Pons (tissue), 1 donor: ENCODE results near the gene CYP27B1.
A peak's percentile ranks its signal among the peaks of the same experiment; 100 is the strongest.
"Not testable (repeated sequence)": the region's sequence is repeated elsewhere in the genome, so short reads cannot be mapped to it uniquely, and the experiment has no call there.

ENCODE experiments used
- DNase-seq: peaks from one replicate; pipeline ENCODE4 v3.0.0-alpha.2; 2016; ENCODE audit warnings: low spot score

The CYP27B1 gene

DNA sequence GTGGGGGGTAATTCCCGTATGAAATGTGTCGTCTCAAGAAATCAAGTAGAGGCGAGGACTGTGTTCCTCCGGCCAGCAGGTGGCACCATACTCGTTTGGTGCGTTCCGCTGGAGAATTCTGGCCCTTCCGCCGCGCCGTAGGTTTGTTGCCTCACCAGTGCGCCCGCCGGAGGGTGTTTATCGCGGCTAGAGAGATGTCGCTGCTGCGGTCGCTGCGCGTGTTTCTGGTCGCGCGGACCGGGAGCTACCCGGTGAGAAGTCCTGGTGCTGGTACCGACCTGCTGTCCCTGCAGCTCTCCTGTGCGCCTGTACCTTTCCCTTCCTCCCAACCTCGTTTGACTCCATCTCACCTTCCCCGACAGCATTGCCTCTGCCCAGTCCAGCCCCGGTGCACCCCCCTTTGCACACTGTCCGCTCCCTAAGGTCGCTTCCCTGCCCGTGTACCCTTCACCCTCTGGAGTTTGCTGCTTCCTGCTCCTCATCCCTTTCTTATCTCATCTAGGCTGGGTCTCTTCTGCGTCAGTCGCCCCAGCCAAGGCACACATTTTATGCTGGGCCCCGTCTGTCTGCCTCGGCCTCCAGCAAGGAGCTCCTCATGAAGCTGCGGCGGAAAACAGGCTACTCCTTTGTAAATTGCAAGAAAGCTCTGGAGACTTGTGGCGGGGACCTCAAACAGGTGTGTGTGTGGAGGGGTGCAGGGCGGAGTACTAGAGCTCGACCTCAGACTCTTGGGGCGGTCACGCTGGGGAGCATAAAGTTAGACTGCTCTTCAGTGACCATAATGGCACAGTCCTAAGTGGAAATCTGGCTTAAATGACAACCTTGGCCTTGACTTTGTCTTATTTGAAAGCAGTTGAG is 16.0 kb upstream of the CYP27B1 start, which contains the start of gene TSFM:
Gene TSFM, plus strand, starts transcription at position 180 of the 858 bp plus-strand sequence. Its CDS starts 15 bp downstream, at position 195.
- peak; percentile 94 for DNase-seq

DNA sequence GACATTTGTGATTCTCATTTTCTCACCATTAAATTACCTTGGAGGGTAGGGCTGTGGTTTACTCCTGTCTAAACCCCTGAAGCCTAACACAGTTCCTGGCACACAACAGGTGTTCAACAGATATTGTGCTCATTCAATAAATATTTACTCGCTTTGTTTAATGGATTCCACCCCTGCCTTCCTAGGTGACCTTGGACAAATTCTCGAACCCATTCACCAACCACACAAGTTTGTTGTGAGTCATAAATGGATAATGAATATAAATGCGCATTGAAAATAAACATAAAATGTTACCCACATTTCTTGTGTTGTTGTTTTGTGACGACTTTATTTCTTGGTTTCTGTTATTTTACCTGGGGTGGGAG is 15.3 kb upstream of the CYP27B1 start:
- DNase-seq, result no peak

- no peak for DNase-seq
Observed at GRCh38 chr12:57781801-57782200, 14.9 kb upstream of the CYP27B1 start.

GRCh38 chr12:57781244-57781643 is 14.4 kb upstream of the CYP27B1 start:
- DNase-seq, result no peak

- no peak for DNase-seq
Observed at GRCh38 chr12:57780284-57780897, 13.5 kb upstream of the CYP27B1 start.

GRCh38 chr12:57779736-57780135 is 12.9 kb upstream of the CYP27B1 start:
- no peak for DNase-seq

DNA sequence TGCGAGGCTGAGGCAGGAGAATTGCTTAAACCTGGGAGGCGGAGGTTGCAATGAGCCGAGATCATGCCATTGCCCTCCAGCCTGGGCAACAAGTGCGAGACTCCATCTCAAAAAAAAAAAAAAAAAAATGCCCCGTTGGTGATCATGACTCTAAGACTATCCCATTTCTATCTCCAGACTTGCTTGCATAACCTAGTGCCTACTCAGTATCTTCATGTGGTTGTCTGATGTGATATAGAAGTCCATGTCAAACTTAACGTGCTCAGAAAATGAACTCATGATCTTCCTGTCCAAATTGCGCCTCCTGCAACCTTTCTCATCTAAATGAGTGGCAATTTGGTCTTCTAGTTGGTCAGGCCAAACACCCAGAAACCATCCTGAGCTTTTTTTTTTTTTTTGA is 11.0 kb upstream of the CYP27B1 start:
- no peak for DNase-seq

- DNase-seq, result no peak
Observed at GRCh38 chr12:57777367-57777766, 10.5 kb upstream of the CYP27B1 start.

- no peak for DNase-seq
Observed at GRCh38 chr12:57776247-57776587, 9.3 kb upstream of the CYP27B1 start.

- no peak for DNase-seq
Observed at GRCh38 chr12:57775563-57776246, 8.8 kb upstream of the CYP27B1 start.

GRCh38 chr12:57775044-57775443 is 8.2 kb upstream of the CYP27B1 start:
- DNase-seq, result no peak

DNA sequence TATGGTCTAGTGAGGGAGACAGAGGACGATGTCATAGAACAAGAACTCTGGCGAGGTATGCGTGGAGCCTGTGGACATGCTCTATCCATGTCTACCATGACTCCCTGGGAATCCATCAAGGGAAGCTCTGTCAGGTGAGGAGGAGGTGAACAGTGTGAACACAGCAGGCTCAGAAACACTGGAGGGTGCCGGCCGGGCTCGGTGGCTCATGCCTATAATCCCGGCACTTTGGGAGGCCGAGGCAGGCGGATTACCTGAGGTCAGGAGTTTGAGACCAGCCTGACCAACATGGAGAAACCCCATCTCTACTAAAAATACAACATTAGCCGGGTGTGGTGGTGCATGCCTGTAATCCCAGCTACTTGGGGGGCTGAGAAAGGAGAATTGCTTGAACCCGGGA is 7.8 kb upstream of the CYP27B1 start:
- DNase-seq, result not testable (repeated sequence)

- DNase-seq, result no peak
Observed at GRCh38 chr12:57772429-57773322, 5.8 kb upstream of the CYP27B1 start, which contains the start of gene EEF1AKMT3. EEF1AKMT3 (plus strand) TSS chr12:57772614; CDS start chr12:57772725, 111 bp downstream.

DNA sequence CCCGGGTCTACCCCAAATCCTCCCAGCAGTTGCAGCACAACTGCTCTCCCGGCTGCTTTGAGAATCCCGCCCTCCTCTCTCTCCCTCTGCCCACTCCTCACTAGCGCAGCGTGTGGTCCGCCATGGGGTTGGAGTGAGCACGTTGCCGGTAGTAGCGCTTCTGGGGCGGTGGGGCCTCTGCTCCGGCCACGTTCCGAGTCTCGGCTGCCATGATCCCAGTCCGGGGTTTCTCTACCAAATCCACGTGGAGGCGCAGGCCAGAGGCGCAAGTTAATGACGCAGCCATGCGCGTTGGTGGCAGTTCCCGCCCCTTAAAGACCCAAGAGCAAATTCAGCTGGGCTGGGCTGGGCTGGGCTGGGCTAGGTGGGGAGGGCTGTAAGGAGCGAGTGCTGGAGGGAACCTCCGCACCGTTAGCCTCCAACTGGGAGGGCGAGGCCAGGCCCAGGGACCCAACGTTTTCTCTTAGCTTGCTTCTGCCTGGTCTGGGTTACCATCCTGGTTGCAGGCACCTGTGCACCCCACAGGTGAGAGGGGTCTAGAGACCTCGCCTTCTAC is 5.1 kb upstream of the CYP27B1 start, which contains the start of gene METTL1:
Gene METTL1, minus strand, starts transcription at position 233 of the 556 bp plus-strand sequence. Its CDS starts 22 bp downstream, at position 211.
- peak; percentile 92 for DNase-seq

DNA sequence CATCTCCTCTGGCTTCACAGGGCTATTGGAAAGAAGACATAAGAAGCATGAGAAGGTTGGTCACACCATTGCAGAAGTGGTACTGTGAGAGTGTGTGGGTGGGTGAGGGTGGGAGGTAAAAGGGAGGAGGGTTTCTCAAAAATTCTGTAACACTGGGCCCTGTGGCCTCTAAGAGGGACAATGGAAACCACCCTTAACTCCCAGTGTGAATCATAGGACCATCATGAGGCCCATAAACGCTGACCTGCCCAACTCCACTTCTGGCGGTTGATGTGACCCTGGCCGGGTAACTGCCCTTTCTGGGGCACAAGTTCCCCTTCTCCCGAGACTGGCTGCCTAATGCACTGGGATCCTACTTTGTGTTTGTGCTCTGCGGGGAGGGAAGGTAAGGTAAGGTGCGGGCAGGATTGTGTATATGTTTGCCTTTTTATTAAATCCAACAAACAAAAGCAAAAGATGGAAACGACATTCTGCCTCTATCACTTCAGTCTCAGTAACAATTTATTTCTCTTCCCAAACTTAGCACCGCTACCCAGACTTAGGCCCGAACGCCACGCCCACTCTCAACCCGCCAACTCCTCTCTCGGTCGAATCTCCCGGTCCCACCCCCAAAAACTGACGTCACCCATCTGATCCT is 4.5 kb upstream of the CYP27B1 start:
- peak; percentile 78 for DNase-seq

- no peak for DNase-seq
Observed at GRCh38 chr12:57770734-57771133, 3.9 kb upstream of the CYP27B1 start.

- DNase-seq, result no peak
Observed at GRCh38 chr12:57769594-57769993, 2.7 kb upstream of the CYP27B1 start.

DNA sequence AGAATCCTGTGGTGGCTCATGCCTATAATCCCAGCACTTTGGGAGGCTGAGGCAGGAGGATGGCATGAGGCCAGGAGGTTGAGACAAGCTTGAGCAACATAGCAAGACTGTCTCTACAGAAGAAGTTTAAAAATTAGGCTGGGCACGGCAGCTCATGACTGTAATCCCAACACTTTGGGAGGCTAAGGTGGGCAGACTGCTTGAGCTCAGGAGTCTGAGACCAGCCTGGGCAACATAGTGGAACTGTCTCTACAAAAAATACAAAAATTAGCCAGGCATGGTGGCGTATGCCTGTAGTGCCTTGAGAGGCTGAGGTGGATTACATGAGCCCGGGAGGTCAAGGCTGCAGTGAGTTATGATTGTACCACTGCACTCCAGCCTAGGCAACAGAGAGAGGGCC is 998 bp upstream of the CYP27B1 start:
- DNase-seq, result no peak

- no peak for DNase-seq
Observed at GRCh38 chr12:57767305-57767698, 424 bp upstream of the CYP27B1 start.

DNA sequence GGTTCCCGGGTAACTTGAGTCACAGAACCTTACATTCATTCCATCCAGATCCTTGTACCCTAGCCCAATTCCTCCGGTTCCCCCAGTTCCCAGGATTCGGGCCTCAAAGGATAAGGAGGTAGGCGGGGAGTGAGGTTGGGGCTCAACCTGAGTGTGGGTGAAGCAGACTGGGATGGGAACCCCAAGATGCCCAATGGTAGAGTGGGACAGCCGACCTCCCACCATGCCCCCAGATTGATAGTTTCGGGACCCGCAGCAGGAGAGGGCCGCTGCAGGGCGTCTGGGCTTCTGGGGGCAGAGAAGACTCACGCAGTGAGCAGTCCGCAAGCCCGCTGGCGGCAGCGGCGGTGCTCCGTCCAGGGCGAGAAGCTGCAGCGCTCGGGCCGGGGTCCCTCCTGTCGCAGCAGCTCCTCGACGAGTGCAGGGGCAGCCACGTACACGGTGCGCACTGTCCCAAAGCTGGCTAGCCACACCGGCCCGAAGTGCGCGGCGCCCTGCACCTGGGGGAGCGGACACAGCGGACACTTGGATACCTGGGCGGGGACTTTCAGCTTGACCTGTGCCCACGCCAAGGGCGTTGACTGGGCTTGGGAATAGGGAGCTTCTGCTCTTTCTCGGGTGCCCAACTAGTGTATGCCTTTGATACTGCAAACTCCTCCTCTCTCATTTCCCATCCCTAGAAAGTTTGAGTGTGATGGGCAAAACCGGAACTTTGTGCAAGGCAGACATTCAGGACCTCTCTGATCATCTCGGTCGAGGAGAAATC is 997 bp downstream of the CYP27B1 start:
- DNase-seq, result no peak
